Activated CD8-positive, alpha-beta T cell treated with anti-CD3 and anti-CD28 coated beads for 36 hours (primary cell): ENCODE data around the gene RAP1B. TPM values are rescaled to one million over a fixed set of nuclear protein-coding genes. Genes with fewer than 3 reads are reported as not detected.

Experiments used
- ATAC-seq: fragments of 200-7000 bp; cut with Tn5 transposase; one replicate; pipeline ENCODE4 v1.10.0; 2021; ENCODE audit warnings: mild to moderate bottlenecking, moderate library complexity
- CTCF ChIA-PET: fragments of 350-600 bp; sonication (Branson Sonifier 250); formaldehyde crosslinking; loops from one replicate; lab custom pipeline; 2021; ENCODE audit warnings: antibody characterized with exemption; lab: Charles Lee
- POLR2A ChIA-PET: fragments of 350-600 bp; sonication (Branson Sonifier 250); formaldehyde crosslinking; loops from one replicate; lab custom pipeline; 2021; ENCODE audit warnings: antibody characterized with exemption; lab: Charles Lee
- DNase-seq: peaks from one replicate; pipeline ENCODE4 v3.0.0-alpha.2; 2020
- H3K27ac Mint-ChIP-seq: one replicate; pipeline ENCODE4 v1.8.0; 2021; ENCODE audit warnings: mild to moderate bottlenecking, mixed read lengths
- H3K27me3 Mint-ChIP-seq: one replicate; pipeline ENCODE4 v1.8.0; 2021; ENCODE audit warnings: mixed read lengths
- H3K36me3 Mint-ChIP-seq: one replicate; pipeline ENCODE4 v1.8.0; 2021; ENCODE audit warnings: low read depth, mixed read lengths
- H3K4me1 Mint-ChIP-seq: one replicate; pipeline ENCODE4 v1.8.0; 2021; ENCODE audit warnings: low read depth, mixed read lengths
- H3K4me3 Mint-ChIP-seq: one replicate; pipeline ENCODE4 v1.8.0; 2021; ENCODE audit warnings: mild to moderate bottlenecking, moderate library complexity, mixed read lengths
- H3K9me3 Mint-ChIP-seq: one replicate; pipeline ENCODE4 v1.8.0; 2021; ENCODE audit warnings: mixed read lengths
- intact Hi-C: fragments of 100-400 bp; cut with micrococcal nuclease; formaldehyde crosslinking; loops from one replicate; pipeline ENCODE4 v1.10.0; 2022
- total RNA-seq, 2 experiments: library from RNA; stranded (reverse); gene quantifications; one replicate each; pipeline ENCODE4 v1.2.3, GENCODE V29; 2021
- TF ChIP-seq, protein P1 (sequence below): fragments of 200-600 bp; IDR thresholded peaks from one replicate; pipeline ENCODE4 v1.8.0; 2022; ENCODE audit warnings: antibody characterized with exemption, mild to moderate bottlenecking

Gene RAP1B
- total RNA-seq, 2 experiments from 2014 or later, result 187 to 192 TPM

DNA sequence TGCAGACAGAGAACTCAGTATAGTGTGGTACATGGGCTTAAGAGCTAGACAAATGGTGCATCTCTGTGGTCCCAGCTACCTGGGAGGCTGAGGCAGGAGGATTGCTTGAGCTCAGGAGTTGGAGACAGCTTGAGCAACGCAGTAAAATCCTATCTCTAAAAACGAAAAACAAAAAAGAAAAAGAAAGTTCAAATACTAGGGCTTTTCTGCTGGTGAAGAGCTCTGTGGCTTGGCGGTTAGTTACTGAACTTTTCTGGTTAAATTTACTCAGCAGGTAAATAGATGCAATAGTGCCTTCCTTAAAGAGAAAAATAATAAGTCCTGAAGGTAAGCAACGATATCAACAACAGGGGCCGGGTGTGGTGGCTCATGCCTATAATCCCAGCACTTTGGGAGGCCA, 31.4 kb upstream of the RAP1B start:
- intact Hi-C loops, result no loop called here
- CTCF ChIA-PET, result interaction anchor here (0.7 to 1.7 kb wide), 5 partner anchors 8 to 220 kb away, joined by 3 to 5 read pairs (median 3); no protein-coding TSS in a partner anchor
- Mint-ChIP-seq H3K27me3 (no peaks in the 10 kb centered on the region), H3K4me3 (peak overlapping the region; percentile 44), H3K4me1 (peaks cover 33% of the 10 kb centered on the region), H3K36me3 (no peaks in the 10 kb centered on the region), H3K27ac (peak overlapping the region; percentile 79), H3K9me3 (no peaks in the 10 kb centered on the region)
- ATAC-seq, result peak; percentile 37
- POLR2A ChIA-PET, result interaction anchor here (0.7 to 1.3 kb wide), 5 partner anchors 8 to 35 kb away, joined by 3 to 4 read pairs (median 3); partner anchors contain the start of gene RAP1B
- TF ChIP-seq, protein P1, sequence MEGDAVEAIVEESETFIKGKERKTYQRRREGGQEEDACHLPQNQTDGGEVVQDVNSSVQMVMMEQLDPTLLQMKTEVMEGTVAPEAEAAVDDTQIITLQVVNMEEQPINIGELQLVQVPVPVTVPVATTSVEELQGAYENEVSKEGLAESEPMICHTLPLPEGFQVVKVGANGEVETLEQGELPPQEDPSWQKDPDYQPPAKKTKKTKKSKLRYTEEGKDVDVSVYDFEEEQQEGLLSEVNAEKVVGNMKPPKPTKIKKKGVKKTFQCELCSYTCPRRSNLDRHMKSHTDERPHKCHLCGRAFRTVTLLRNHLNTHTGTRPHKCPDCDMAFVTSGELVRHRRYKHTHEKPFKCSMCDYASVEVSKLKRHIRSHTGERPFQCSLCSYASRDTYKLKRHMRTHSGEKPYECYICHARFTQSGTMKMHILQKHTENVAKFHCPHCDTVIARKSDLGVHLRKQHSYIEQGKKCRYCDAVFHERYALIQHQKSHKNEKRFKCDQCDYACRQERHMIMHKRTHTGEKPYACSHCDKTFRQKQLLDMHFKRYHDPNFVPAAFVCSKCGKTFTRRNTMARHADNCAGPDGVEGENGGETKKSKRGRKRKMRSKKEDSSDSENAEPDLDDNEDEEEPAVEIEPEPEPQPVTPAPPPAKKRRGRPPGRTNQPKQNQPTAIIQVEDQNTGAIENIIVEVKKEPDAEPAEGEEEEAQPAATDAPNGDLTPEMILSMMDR, result no peak
- DNase-seq, result peak; percentile 42

DNA sequence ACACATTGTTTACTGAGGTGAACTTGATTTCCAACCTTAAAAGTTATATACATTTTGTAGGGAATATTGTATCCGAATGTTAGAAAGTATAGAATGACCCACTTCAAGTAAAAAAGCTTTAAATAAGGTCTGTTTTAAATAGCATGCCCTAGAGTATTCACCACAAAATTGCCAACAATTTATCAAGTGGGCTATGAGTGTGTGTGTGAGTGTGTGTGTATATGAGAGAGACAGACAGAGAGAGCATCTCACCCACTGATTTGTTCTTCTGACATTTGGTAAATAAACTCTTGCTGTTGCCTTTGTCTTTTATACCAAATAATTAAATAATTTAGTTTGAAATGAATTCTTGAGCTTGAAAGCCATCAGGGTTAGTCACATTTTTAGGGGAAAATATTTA, 29.8 kb upstream of the RAP1B start:
- Mint-ChIP-seq H3K4me3 (no peak overlapping the region), H3K4me1 (peaks cover 37% of the 10 kb centered on the region), H3K9me3 (no peaks in the 10 kb centered on the region), H3K27me3 (no peaks in the 10 kb centered on the region), H3K27ac (no peak overlapping the region), H3K36me3 (no peaks in the 10 kb centered on the region)
- DNase-seq, result no peak
- intact Hi-C loops, result no loop called here
- no peak for ATAC-seq
- ChIA-PET CTCF (interaction anchor here (0.9 to 1.6 kb wide), 2 partner anchors 8 to 222 kb away, joined by 3 to 5 read pairs; no protein-coding TSS in a partner anchor), POLR2A (interaction anchor here (1.6 kb wide), 1 partner anchor 14 kb away, joined by 5 read pairs; no protein-coding TSS in a partner anchor)
- TF ChIP-seq, protein P1, result no peak

DNA sequence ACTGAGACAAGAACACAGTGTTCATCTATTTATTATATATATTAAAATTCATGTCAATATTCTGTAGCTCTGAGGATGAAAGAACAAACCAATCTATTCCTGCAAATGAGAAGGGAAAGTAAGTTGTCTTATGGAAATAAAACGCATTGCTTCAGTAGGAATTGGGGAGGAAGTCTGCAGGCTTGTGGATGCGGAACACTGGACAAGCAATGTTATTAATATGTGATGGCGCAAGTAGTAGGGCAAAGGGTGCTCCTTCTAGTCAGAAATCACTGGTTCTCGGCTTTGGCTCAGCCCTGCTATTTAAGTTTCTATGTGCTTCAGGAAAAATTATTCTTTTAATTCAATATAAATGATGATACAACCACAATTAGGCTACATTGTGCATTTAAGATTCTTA, 28.8 kb upstream of the RAP1B start:
- DNase-seq (no peak), ATAC-seq (no peak)
- TF ChIP-seq, protein P1, result no peak
- no peaks in the 10 kb centered on the region for H3K9me3 Mint-ChIP-seq
- H3K27ac Mint-ChIP-seq, result no peak overlapping the region
- intact Hi-C loops, result no loop called here
- ChIA-PET POLR2A (interaction anchor here (1.6 kb wide), 1 partner anchor 13 kb away, joined by 5 read pairs; no protein-coding TSS in a partner anchor), CTCF (interaction anchor here (0.9 to 1.6 kb wide), 2 partner anchors 9 to 223 kb away, joined by 3 to 5 read pairs; no protein-coding TSS in a partner anchor)
- no peak overlapping the region for H3K4me3 Mint-ChIP-seq
- no peaks in the 10 kb centered on the region for H3K27me3 Mint-ChIP-seq
- peaks cover 40% of the 10 kb centered on the region for H3K4me1 Mint-ChIP-seq
- H3K36me3 Mint-ChIP-seq, result no peaks in the 10 kb centered on the region

DNA sequence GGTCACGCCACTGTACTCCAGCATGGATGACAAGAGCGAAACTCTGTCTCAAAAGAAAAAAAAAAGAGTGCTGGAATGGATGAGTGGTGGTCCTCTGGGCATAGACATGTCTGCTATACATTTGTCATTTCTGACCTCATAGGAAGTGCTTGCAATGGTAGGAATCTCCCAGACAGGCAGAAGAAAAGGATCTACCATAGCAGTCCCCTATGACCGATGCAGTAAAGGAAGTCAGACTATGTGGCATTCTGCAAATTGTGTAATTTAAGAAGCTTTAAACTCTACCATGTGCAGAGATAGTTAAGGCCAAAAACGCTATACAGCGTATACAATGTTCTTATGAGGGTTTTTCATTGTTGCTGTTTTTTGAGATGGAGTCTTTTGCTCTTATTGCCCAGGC, 24.7 kb upstream of the RAP1B start:
- H3K4me3 Mint-ChIP-seq, result no peak overlapping the region
- ATAC-seq (no peak), DNase-seq (no peak)
- CTCF ChIA-PET, result interaction anchor here (0.7 kb wide), 1 partner anchor 11 kb away, joined by 3 read pairs; no protein-coding TSS in a partner anchor
- POLR2A ChIA-PET, result interaction anchor here (1.0 to 1.8 kb wide), 2 partner anchors 25 to 27 kb away, joined by 3 to 10 read pairs; partner anchors contain the start of gene RAP1B
- H3K36me3 Mint-ChIP-seq, result peaks cover 15% of the 10 kb centered on the region
- peaks cover 14% of the 10 kb centered on the region for H3K9me3 Mint-ChIP-seq
- TF ChIP-seq, protein P1, result no peak
- no peaks in the 10 kb centered on the region for H3K27me3 Mint-ChIP-seq
- peaks cover 30% of the 10 kb centered on the region for H3K4me1 Mint-ChIP-seq
- intact Hi-C loops, result no loop called here
- no peak overlapping the region for H3K27ac Mint-ChIP-seq

DNA sequence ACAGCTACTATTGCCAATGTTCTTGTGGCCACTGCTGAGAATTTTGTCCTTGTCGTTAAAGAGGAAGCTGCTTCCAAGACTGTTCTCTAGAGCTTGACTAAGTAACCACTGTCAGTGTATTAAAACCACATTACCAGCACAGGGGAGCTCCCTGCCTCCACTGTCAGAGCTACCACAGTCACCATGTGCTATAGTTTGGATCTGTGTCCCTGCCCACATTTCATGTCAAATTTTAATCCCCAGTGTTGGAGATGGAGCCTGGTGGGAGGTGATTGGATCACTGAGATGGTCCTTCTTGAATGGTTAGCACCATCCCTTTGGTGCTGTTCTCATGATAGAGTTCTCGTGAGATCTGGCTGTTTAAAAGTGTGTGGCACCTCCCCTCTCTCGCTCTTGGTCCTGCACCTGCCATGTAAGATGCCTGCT, 23.2 kb upstream of the RAP1B start:
- ATAC-seq, result peak; percentile 88
- peak; percentile 79 for DNase-seq
- Mint-ChIP-seq H3K4me3 (peak overlapping the region; percentile 12), H3K9me3 (peaks cover 19% of the 10 kb centered on the region), H3K4me1 (peaks cover 45% of the 10 kb centered on the region), H3K36me3 (peaks cover 18% of the 10 kb centered on the region), H3K27ac (peak overlapping the region; percentile 78), H3K27me3 (no peaks in the 10 kb centered on the region)
- TF ChIP-seq, protein P1, result no peak
- CTCF ChIA-PET, result interaction anchor here (0.7 to 0.9 kb wide), 5 partner anchors 8 to 230 kb away, joined by 3 read pairs; no protein-coding TSS in a partner anchor
- intact Hi-C loops, result no loop called here
- POLR2A ChIA-PET, result interaction anchor here (0.6 to 1.8 kb wide), 8 partner anchors 8 to 125 kb away, joined by 3 to 10 read pairs (median 3); partner anchors contain the start of gene RAP1B
